AG04449 (cell line): ENCODE results near the gene ZSWIM8.

Experiments used
- CTCF ChIA-PET: fragments of 350-600 bp; formaldehyde crosslinking; extraction: SDS; loops from one replicate; lab custom pipeline; 2021; ENCODE audit warnings: antibody characterized with exemption; lab: Yijun Ruan, JAX
- POLR2A ChIA-PET: fragments of 400-600, 350-600 bp; formaldehyde crosslinking; extraction: SDS; loops from one replicate; lab custom pipeline; 2020; ENCODE audit warnings: antibody characterized with exemption, inconsistent platforms; lab: Yijun Ruan, JAX
- DNase-seq: peaks from one replicate; pipeline ENCODE4 v3.0.0-alpha.2; 2010; ENCODE audit warnings: low read depth, low spot score
- H3K4me3 ChIP-seq: 2 replicates; pipeline ENCODE4 v1.5.1; 2011; ENCODE audit warnings: low read depth, mild to moderate bottlenecking, control low read depth, low read length
- CTCF ChIP-seq: IDR thresholded peaks from one replicate; pipeline ENCODE4 v1.5.1; 2011; ENCODE audit warnings: mild to moderate bottlenecking, moderate library complexity, low read length, control low read depth, inconsistent platforms; ENCODE audit not compliant: insufficient read depth; ENCODE audit errors: missing control alignments

The ZSWIM8 gene

GRCh38 chr10:73762915-73763314 is 22.5 kb upstream of the ZSWIM8 start:
- ChIA-PET POLR2A (interaction anchor here (1.2 kb wide), 1 partner anchor 10 kb away, joined by 4 read pairs; a partner anchor contains a TSS), CTCF (interaction anchor here (1.6 kb wide), 1 partner anchor 15 kb away, joined by 7 read pairs; no protein-coding TSS in a partner anchor)
- H3K4me3 ChIP-seq: no peak overlapping the region
- no peak for DNase-seq
- no peak for TF ChIP-seq CTCF

GRCh38 chr10:73763343-73763742 is 22.1 kb upstream of the ZSWIM8 start:
- no peak for DNase-seq
- no peak for TF ChIP-seq CTCF
- ChIA-PET POLR2A (no interaction called here), CTCF (interaction anchor here (1.6 kb wide), 1 partner anchor 15 kb away, joined by 7 read pairs; no protein-coding TSS in a partner anchor)
- no peak overlapping the region for H3K4me3 ChIP-seq

- TF ChIP-seq CTCF: no peak
- no peak overlapping the region for H3K4me3 ChIP-seq
- DNase-seq: no peak
- CTCF ChIA-PET: no interaction called here
- POLR2A ChIA-PET: interaction anchor here (0.6 kb wide), 2 partner anchors 45 to 406 kb away, joined by 3 to 4 read pairs; no protein-coding TSS in a partner anchor
Observed at GRCh38 chr10:73765066-73765465, 20.3 kb upstream of the ZSWIM8 start.

- ChIA-PET CTCF (no interaction called here), POLR2A (interaction anchor here (0.5 kb wide), 1 partner anchor 10 kb away, joined by 3 read pairs; no protein-coding TSS in a partner anchor)
- no peak for TF ChIP-seq CTCF
- H3K4me3 ChIP-seq: no peak overlapping the region
- DNase-seq: no peak
Observed at GRCh38 chr10:73768881-73769280, 16.5 kb upstream of the ZSWIM8 start.

- DNase-seq: no peak
- CTCF ChIA-PET: no interaction called here
- POLR2A ChIA-PET: interaction anchor here (0.5 to 1.0 kb wide), 2 partner anchors 10 to 11 kb away, joined by 3 to 4 read pairs; no protein-coding TSS in a partner anchor
- H3K4me3 ChIP-seq: no peak overlapping the region
- TF ChIP-seq CTCF: no peak
Observed at GRCh38 chr10:73769396-73769795, 16.0 kb upstream of the ZSWIM8 start.

- DNase-seq: no peak
- CTCF ChIA-PET: interaction anchor here (0.9 to 5.3 kb wide), 6 partner anchors 10 to 242 kb away, joined by 3 to 34 read pairs (median 4); partner anchors contain the start of gene CHCHD1
- TF ChIP-seq CTCF: no peak
Observed at GRCh38 chr10:73771722-73772280, 13.6 kb upstream of the ZSWIM8 start.

More at GRCh38 chr10:73771722-73772280, 13.6 kb upstream of the ZSWIM8 start:
- POLR2A ChIA-PET: interaction anchor here (0.6 to 3.3 kb wide), 7 partner anchors 9 to 50 kb away, joined by 3 to 25 read pairs (median 4); partner anchors contain the start of genes CHCHD1, SEC24C and ZSWIM8
- peak overlapping the region; percentile 79 for H3K4me3 ChIP-seq
